Astrocyte of the spinal cord (primary cell): ENCODE results near the gene F7.

ENCODE experiments used
- DNase-seq: peaks from one replicate; pipeline ENCODE4 v3.0.0; 2011; ENCODE audit warnings: low read depth, low spot score
- H3K4me3 ChIP-seq: 2 replicates; pipeline ENCODE4 v1.5.1; 2011; ENCODE audit warnings: low read depth, mild to moderate bottlenecking, low read length, moderate library complexity
- CTCF ChIP-seq: IDR thresholded peaks from 2 replicates; pipeline ENCODE4 v1.5.1; 2012; ENCODE audit warnings: low read depth, mild to moderate bottlenecking, low read length, inconsistent platforms
- in situ Hi-C: cut with HindIII; loops from 2 replicates; pipeline ENCODE4 v1.10.0; 2017; ENCODE audit warnings: low sequenced_read_pairs

The F7 gene

GRCh38 chr13:113150550-113151365, 45.2 kb downstream of the F7 start:
- H3K4me3 ChIP-seq = no peak overlapping the region
- no peak for TF ChIP-seq CTCF
- in situ Hi-C loops = no loop called here
- DNase-seq = no peak

GRCh38 chr13:113151745-113152690, 46.4 kb downstream of the F7 start:
- in situ Hi-C loops = no loop called here
- H3K4me3 ChIP-seq = no peak overlapping the region
- TF ChIP-seq CTCF = no peak
- peak; percentile 68 for DNase-seq

GRCh38 chr13:113152691-113152983, 47.0 kb downstream of the F7 start:
- in situ Hi-C loops = no loop called here
- TF ChIP-seq CTCF = no peak
- no peak overlapping the region for H3K4me3 ChIP-seq
- no peak for DNase-seq

GRCh38 chr13:113152984-113153809, 47.6 kb downstream of the F7 start:
- DNase-seq = peak; percentile 2
- no peak for TF ChIP-seq CTCF
- in situ Hi-C loops = no loop called here
- H3K4me3 ChIP-seq = peak overlapping the region; percentile 21

- DNase-seq = peak; percentile 64
- in situ Hi-C loops = no loop called here
- H3K4me3 ChIP-seq = peak overlapping the region; percentile 25
- no peak for TF ChIP-seq CTCF
Measured at GRCh38 chr13:113153810-113154748, 48.5 kb downstream of the F7 start.
